HG02840 (cell line): Measurements from ENCODE around the gene CGB2.
"Not testable (repeated sequence)": the region's sequence is repeated elsewhere in the genome, so short reads cannot be mapped to it uniquely, and the experiment has no call there.

Source experiments
- ATAC-seq: cut with Tn5 transposase; IDR thresholded peaks from one replicate; pipeline ENCODE4 v1.9.1; 2021; ENCODE audit warnings: mild to moderate bottlenecking, moderate library complexity, moderate number of reproducible peaks; ENCODE audit not compliant: unreplicated experiment, low FRiP score

CGB2 gene

DNA sequence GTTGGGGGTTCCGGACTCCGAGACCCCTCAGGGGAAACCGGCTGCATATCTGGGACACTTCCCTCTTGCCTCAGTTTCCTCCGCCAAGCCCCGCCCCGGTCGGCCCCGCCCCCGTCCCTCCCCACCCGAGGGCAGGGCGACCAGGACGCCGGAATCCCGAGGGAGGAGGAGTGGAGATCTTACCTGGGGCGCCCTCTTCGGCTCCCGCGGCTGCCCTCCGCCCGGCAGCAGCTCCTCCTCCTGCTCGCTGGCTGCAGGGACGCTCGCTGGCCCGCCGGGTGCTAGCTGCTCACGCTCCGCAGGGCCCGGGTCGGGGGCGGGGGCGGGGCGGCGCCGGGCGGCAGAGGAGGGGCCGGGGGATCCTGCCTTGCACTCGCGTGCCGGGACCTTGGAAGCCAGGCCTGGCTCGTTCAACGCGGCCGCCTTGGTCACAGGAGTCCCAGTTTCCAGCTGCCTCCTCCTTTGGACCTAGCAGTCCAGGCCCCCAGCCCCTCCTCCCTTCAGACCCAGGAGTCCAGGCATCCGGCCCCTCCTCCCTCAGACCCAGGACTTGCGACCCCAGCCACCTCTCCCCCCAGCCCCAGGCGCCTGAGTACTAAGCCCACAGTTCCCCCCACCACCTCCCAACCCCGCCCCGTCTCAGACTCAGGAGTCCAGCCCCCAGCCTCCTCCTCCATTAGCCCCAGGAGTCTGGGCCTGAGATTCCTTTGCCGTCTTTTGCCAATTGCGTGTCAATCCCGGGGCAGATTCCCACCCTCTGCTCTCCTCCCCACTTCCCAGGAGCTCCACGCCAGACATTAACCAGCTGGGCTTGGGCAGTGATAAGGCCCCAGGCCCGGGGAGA lies 33.3 kb downstream of the CGB2 start, which contains the start of gene NTF4:
Gene NTF4, minus strand, starts transcription at position 51 of the 844 bp plus-strand sequence. CDS start 2,821 bp downstream, outside the sequence.
- no peak for ATAC-seq

DNA sequence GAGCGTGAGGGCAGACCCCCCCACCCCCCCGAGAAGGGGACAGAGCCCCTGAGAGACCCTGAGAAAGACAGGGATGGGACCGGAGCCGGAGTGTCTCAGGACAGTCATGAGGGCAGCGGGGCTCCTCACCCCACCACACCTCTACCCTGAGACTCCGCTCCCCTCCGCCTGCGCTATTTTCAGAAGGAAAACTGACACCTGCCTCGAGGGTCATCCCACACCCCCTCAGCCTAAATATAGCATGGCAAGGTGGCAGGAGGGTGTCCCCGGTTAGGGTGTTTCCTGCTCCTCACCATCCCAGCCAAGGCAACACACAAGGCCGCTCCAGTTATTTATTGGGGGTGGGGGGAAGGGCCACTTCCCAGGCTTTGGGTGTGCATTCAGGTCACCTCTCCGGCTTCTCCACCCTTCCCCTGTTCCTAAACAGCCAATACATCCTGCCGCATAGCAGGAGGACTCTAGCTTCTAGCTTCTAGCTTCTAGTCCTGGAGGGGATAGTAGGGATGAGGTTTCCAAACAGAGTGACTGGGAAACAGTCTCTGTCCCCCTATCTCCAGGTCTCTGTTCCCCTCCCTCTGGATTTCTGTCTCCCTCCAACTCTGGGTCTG lies 34.3 kb downstream of the CGB2 start:
- ATAC-seq, result no peak

GRCh38 chr19:49067554-49067953 lies 35.9 kb downstream of the CGB2 start:
- no peak for ATAC-seq

DNA sequence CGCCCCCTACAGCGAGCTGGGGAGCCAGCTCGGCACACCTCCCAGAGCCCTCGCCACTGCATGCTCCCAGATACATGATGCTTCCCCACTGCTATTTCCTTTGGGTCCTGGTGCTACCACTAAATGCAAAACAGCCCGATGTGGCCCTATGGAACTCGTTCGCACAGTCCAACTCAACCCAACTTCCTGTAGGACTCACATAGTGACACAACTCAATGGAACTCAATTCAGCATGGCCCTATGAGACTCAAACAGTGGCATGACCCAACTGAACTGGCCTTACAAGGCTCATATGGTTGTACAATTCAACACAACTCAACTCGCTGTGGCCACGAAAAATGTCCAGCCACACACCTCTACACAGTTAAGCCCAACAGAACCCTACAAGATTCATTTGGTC lies 37.3 kb downstream of the CGB2 start:
- ATAC-seq, result no peak

- ATAC-seq, result no peak
Observed at GRCh38 chr19:49070416-49070815, 38.7 kb downstream of the CGB2 start.

GRCh38 chr19:49071860-49072547 lies 40.3 kb downstream of the CGB2 start:
- ATAC-seq, result no peak

DNA sequence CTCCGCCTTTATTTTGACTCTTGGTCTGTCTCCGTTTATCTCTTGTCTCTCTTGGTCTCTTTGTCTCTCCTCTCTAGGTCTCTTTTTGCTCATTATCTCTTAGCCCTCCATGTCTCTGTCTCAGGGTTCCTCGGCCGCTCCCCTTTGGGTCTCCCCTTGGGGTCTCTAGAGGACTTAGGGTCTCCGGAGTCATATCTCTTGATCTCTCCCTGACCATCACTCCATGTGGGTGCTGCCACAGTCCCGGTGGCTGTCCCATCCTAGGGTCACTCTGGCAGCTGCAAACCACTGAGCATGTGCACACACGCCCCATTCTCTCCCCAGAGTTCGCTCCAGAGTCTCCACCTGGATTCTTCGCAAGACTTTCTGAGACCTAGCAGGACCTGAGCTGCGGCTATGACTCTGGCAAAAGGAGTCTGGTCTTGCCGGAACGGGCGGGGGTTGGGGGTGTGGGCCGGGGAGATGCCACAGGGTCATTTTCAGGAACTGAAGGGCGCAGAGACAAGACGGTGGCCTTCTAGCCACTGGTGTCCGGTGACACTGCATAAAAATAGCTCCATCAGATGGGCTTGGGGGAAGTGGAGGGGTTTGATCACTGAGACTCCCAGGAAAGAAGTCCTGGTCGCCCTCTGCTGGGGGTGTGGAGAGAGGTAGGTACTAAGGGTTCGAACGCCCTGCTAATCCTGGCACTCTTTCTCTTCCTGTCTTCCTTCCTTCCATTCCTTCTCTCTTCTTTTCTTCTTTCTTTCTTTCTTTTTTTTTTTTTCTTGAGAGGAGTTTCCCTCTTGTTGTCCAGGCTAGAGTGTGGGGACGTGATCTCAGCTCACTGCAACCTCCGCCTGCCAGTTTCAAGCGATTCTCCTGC lies 42.1 kb downstream of the CGB2 start:
- ATAC-seq, result no peak

DNA sequence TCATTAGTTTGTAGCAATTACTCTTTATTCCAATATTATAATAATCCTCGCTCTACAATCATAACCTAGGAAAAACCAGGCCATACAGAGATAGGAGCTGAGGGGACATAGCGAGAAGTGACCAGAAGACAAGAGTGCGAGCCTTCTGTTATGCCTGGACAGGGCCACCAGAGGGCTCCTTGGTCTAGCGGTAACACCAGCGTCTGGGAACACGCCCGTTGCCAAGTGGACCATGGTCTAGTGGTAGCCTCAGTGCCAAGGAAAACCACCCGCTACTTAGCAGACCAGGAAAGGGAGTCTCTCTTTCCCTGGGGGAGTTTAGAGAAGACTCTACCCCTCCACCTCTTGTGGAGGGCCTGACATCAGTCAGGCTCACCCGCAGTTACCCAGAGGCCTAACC lies 43.2 kb downstream of the CGB2 start:
- ATAC-seq, result not testable (repeated sequence)

DNA sequence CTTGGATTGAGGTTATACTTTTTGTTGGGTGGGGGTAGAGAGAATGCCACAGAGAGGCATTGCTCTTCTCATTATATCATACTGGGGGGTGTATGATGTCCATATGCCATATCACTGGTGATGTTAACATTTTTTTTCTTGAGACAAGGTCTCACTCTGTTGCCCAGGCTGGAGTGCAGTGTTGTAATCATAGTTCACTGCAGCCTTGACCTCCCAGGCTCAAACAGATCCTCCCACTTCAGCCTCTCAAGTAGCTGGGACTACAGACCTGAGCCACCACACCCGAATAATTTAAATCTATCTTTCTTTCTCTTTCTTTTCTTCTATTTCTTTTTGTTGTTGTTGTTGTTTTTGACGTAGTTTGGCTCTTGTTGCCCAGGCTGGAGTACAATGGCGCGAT lies 48.7 kb downstream of the CGB2 start:
- no peak for ATAC-seq

GRCh38 chr19:49081273-49081672 lies 49.6 kb downstream of the CGB2 start:
- ATAC-seq, result no peak
